ENCODE measurements around the gene SEZ6L.

The SEZ6L gene

GRCh38 chr22:26326803-26327202 lies 157.5 kb downstream of the SEZ6L start:
- DNase-seq (ENCODE audit: insufficient read length, low spot score) (no peak), FAIRE-seq (no peak)

- FAIRE-seq, result peak; percentile 98
- DNase-seq (ENCODE audit: insufficient read length, low spot score), result no peak
Observed at GRCh38 chr22:26327306-26327705, 158.0 kb downstream of the SEZ6L start.

- DNase-seq (ENCODE audit: insufficient read length, low spot score), result no peak
Observed at GRCh38 chr22:26328221-26328620, 159.0 kb downstream of the SEZ6L start.

GRCh38 chr22:26330971-26331625 lies 161.8 kb downstream of the SEZ6L start:
- FAIRE-seq (no peak), DNase-seq (ENCODE audit: insufficient read length, low spot score) (peak; percentile 43)

More at GRCh38 chr22:26328221-26328620, 159.0 kb downstream of the SEZ6L start:
- FAIRE-seq, result no peak

GRCh38 chr22:26333088-26333800 lies 164.0 kb downstream of the SEZ6L start:
- FAIRE-seq (no peak), DNase-seq (ENCODE audit: insufficient read length, low spot score) (no peak)

- FAIRE-seq, result no peak
- DNase-seq (ENCODE audit: insufficient read length, low spot score), result no peak
Observed at GRCh38 chr22:26334232-26334631, 165.0 kb downstream of the SEZ6L start.

- FAIRE-seq, result no peak
- no peak for DNase-seq (ENCODE audit: insufficient read length, low spot score)
Observed at GRCh38 chr22:26336773-26337172, 167.5 kb downstream of the SEZ6L start.

GRCh38 chr22:26339755-26340154 lies 170.5 kb downstream of the SEZ6L start:
- FAIRE-seq (no peak), DNase-seq (ENCODE audit: insufficient read length, low spot score) (no peak)

GRCh38 chr22:26342745-26343410 lies 173.6 kb downstream of the SEZ6L start:
- no peak for FAIRE-seq

GRCh38 chr22:26345496-26345895 lies 176.2 kb downstream of the SEZ6L start:
- DNase-seq (ENCODE audit: insufficient read length, low spot score) (no peak), FAIRE-seq (no peak)

More at GRCh38 chr22:26342745-26343410, 173.6 kb downstream of the SEZ6L start:
- no peak for DNase-seq (ENCODE audit: insufficient read length, low spot score)

GRCh38 chr22:26348810-26349526 lies 179.7 kb downstream of the SEZ6L start:
- no peak for DNase-seq (ENCODE audit: insufficient read length, low spot score)
- FAIRE-seq, result no peak

- DNase-seq (ENCODE audit: insufficient read length, low spot score) (no peak), FAIRE-seq (no peak)
Observed at GRCh38 chr22:26354707-26355106, 185.4 kb downstream of the SEZ6L start.

GRCh38 chr22:26357281-26357680 lies 188.0 kb downstream of the SEZ6L start:
- FAIRE-seq, result no peak
- no peak for DNase-seq (ENCODE audit: insufficient read length, low spot score)

- no peak for DNase-seq (ENCODE audit: insufficient read length, low spot score)
- FAIRE-seq, result no peak
Observed at GRCh38 chr22:26357813-26358212, 188.6 kb downstream of the SEZ6L start.

- no peak for FAIRE-seq
Observed at GRCh38 chr22:26359156-26359555, 189.9 kb downstream of the SEZ6L start.

GRCh38 chr22:26360169-26360885 lies 191.1 kb downstream of the SEZ6L start:
- FAIRE-seq (no peak), DNase-seq (ENCODE audit: insufficient read length, low spot score) (peak; percentile 51)

More at GRCh38 chr22:26359156-26359555, 189.9 kb downstream of the SEZ6L start:
- no peak for DNase-seq (ENCODE audit: insufficient read length, low spot score)

- no peak for FAIRE-seq
- DNase-seq (ENCODE audit: insufficient read length, low spot score), result no peak
Observed at GRCh38 chr22:26362471-26362870, 193.2 kb downstream of the SEZ6L start.

- DNase-seq (ENCODE audit: insufficient read length, low spot score), result peak; percentile 54
- no peak for FAIRE-seq
Observed at GRCh38 chr22:26364066-26365015, 195.1 kb downstream of the SEZ6L start.
